H9 (cell line): ENCODE measurements around the gene KCNMA1. TPM values are rescaled to one million over a fixed set of nuclear protein-coding genes. Genes with fewer than 3 reads are reported as not detected.

ENCODE experiments used
- DNase-seq: peaks from one replicate; pipeline ENCODE4 v3.0.0-alpha.2; 2017
- H2AFZ ChIP-seq: one replicate; pipeline ENCODE4 v1.6.1; 2013; ENCODE audit warnings: mild to moderate bottlenecking, low read length, control low read depth, moderate library complexity
- H2AK5ac ChIP-seq: 2 replicates; pipeline ENCODE4 v1.6.1; 2013; ENCODE audit warnings: low read length, control low read depth, mixed read lengths; ENCODE audit not compliant: insufficient read length
- H2BK120ac ChIP-seq: one replicate; pipeline ENCODE4 v1.6.1; 2013; ENCODE audit warnings: low read depth, mild to moderate bottlenecking, low read length, control low read depth, inconsistent platforms; ENCODE audit not compliant: poor library complexity, severe bottlenecking
- H2BK12ac ChIP-seq: 2 replicates; pipeline ENCODE4 v1.6.1; 2013; ENCODE audit warnings: low read length, control low read depth, mixed read lengths, low read depth; ENCODE audit not compliant: insufficient read length
- H2BK15ac ChIP-seq: 2 replicates; pipeline ENCODE4 v1.6.1; 2013; ENCODE audit warnings: low read depth, low read length, control low read depth
- H2BK20ac ChIP-seq: one replicate; pipeline ENCODE4 v1.6.1; 2013; ENCODE audit warnings: low read depth, mild to moderate bottlenecking, low read length, control low read depth, inconsistent platforms; ENCODE audit not compliant: poor library complexity, severe bottlenecking
- H2BK5ac ChIP-seq: 2 replicates; pipeline ENCODE4 v1.6.1; 2013; ENCODE audit warnings: low read length, control low read depth, mixed read lengths; ENCODE audit not compliant: insufficient read length
- H3K14ac ChIP-seq: 2 replicates; pipeline ENCODE4 v1.6.1; 2013; ENCODE audit warnings: low read length, control low read depth; ENCODE audit not compliant: insufficient read depth
- H3K18ac ChIP-seq: 2 replicates; pipeline ENCODE4 v1.6.1; 2013; ENCODE audit warnings: low read depth, mild to moderate bottlenecking, mixed read lengths, low read length, control low read depth; ENCODE audit not compliant: insufficient read length
- H3K23ac ChIP-seq: 2 replicates; pipeline ENCODE4 v1.6.1; 2013; ENCODE audit warnings: low read length, control low read depth, mixed read lengths, low read depth; ENCODE audit not compliant: insufficient read length
- H3K23me2 ChIP-seq: 2 replicates; pipeline ENCODE4 v1.6.1; 2013; ENCODE audit warnings: low read depth, mild to moderate bottlenecking, mixed read lengths, low read length, control low read depth; ENCODE audit not compliant: insufficient read length, poor library complexity, severe bottlenecking
- H3K27ac ChIP-seq: 2 replicates; pipeline ENCODE4 v1.5.1; 2013; ENCODE audit warnings: low read length, control low read depth, mixed read lengths, low read depth; ENCODE audit not compliant: insufficient read length
- H3K27me3 ChIP-seq: 2 replicates; pipeline ENCODE4 v1.6.1; 2013; ENCODE audit warnings: low read length, control low read depth, inconsistent platforms; ENCODE audit not compliant: insufficient read depth
- H3K4ac ChIP-seq: 2 replicates; pipeline ENCODE4 v1.6.1; 2013; ENCODE audit warnings: low read depth, mild to moderate bottlenecking, control low read depth, inconsistent platforms, low read length, moderate library complexity
- H3K4me1 ChIP-seq: 2 replicates; pipeline ENCODE4 v1.6.1; 2013; ENCODE audit warnings: low read length, control low read depth, inconsistent platforms; ENCODE audit not compliant: insufficient read depth
- H3K4me2 ChIP-seq: 2 replicates; pipeline ENCODE4 v1.6.1; 2013; ENCODE audit warnings: low read length, control low read depth, mixed read lengths; ENCODE audit not compliant: insufficient read length, insufficient read depth
- H3K56ac ChIP-seq: 2 replicates; pipeline ENCODE4 v1.6.1; 2013; ENCODE audit warnings: low read depth, mild to moderate bottlenecking, mixed read lengths, low read length, control low read depth; ENCODE audit not compliant: insufficient read length
- H3K79me1 ChIP-seq: 2 replicates; pipeline ENCODE4 v1.6.1; 2013; ENCODE audit warnings: low read depth, mild to moderate bottlenecking, moderate library complexity, low read length, control low read depth, inconsistent platforms; ENCODE audit not compliant: insufficient read depth, poor library complexity, severe bottlenecking
- H3K79me2 ChIP-seq: 2 replicates; pipeline ENCODE4 v1.6.1; 2013; ENCODE audit warnings: low read length, control low read depth, inconsistent platforms; ENCODE audit not compliant: insufficient read depth
- H3K9ac ChIP-seq: 2 replicates; pipeline ENCODE4 v1.6.1; 2013; ENCODE audit warnings: low read length, control low read depth, mixed read lengths; ENCODE audit not compliant: insufficient read length; ENCODE audit errors: extremely low read depth
- H3K9me3 ChIP-seq: one replicate; pipeline ENCODE4 v1.6.1; 2013; ENCODE audit warnings: low read depth, low read length, inconsistent platforms; ENCODE audit not compliant: control insufficient read depth
- H3T11ph ChIP-seq: one replicate; pipeline ENCODE4 v1.6.1; 2013; ENCODE audit warnings: mild to moderate bottlenecking, low read length, control low read depth, inconsistent platforms
- H4K20me1 ChIP-seq: one replicate; pipeline ENCODE4 v1.6.1; 2013; ENCODE audit not compliant: control insufficient read depth, insufficient read length, insufficient read depth
- H4K5ac ChIP-seq: 2 replicates; pipeline ENCODE4 v1.6.1; 2013; ENCODE audit warnings: low read depth, mild to moderate bottlenecking, mixed read lengths, low read length, control low read depth; ENCODE audit not compliant: insufficient read length
- H4K8ac ChIP-seq: replicated peaks from 2 replicates; pipeline ENCODE4 v1.6.1; 2013; ENCODE audit warnings: low read length, control low read depth, mixed read lengths, low read depth; ENCODE audit not compliant: insufficient read length
- H4K91ac ChIP-seq: 2 replicates; pipeline ENCODE4 v1.6.1; 2013; ENCODE audit warnings: low read depth, mild to moderate bottlenecking, moderate library complexity, mixed read lengths, low read length, control low read depth; ENCODE audit not compliant: insufficient read length
- H3K27ac Mint-ChIP-seq, 3 experiments: 2 replicates in 2 of 3; 3 replicates in 1 of 3; pipeline ENCODE4 v1.8.0; 2020 to 2021; ENCODE audit warnings: mixed read lengths in 3 of 3, mild to moderate bottlenecking in 1 of 3, moderate library complexity in 1 of 3
- H3K27me3 Mint-ChIP-seq: 2 replicates; pipeline ENCODE4 v1.8.0; 2021; ENCODE audit warnings: low read depth, mild to moderate bottlenecking, moderate library complexity, mixed read lengths
- H3K36me3 Mint-ChIP-seq, 3 experiments: 2 replicates in 2 of 3; 3 replicates in 1 of 3; pipeline ENCODE4 v1.8.0; 2020 to 2021; ENCODE audit warnings: low read depth in 3 of 3, mixed read lengths in 3 of 3; ENCODE audit not compliant: insufficient read depth in 1 of 3
- H3K4me1 Mint-ChIP-seq, 2 experiments: 2 replicates each; pipeline ENCODE4 v1.8.0; 2020; ENCODE audit warnings: mixed read lengths in 2 of 2
- H3K4me3 Mint-ChIP-seq, 2 experiments: 2 replicates in 1 of 2; 3 replicates in 1 of 2; pipeline ENCODE4 v1.8.0; 2020 to 2021; ENCODE audit warnings: mild to moderate bottlenecking in 2 of 2, mixed read lengths in 2 of 2, moderate library complexity in 1 of 2
- H3K9me3 Mint-ChIP-seq, 2 experiments: 2 replicates in 1 of 2; 3 replicates in 1 of 2; pipeline ENCODE4 v1.8.0; 2020; ENCODE audit warnings: mild to moderate bottlenecking in 2 of 2, mixed read lengths in 2 of 2, moderate library complexity in 1 of 2
- CTCF ChIP-seq: fragments of 200-600 bp; sonication (generic); conservative IDR thresholded peaks from 3 replicates; pipeline ENCODE4 v1.8.0; 2021; ENCODE audit warnings: antibody characterized with exemption, mild to moderate bottlenecking
- WGBS: extraction: QIAGEN DNeasy Blood & Tissue Kit; methylation state at CpG from one replicate; pipeline ENCODE4 v1.1.7; 2013; ENCODE audit warnings: missing lambda C conversion rate, low lambda C conversion rate, mixed read lengths; ENCODE audit not compliant: insufficient read length; ENCODE audit errors: extremely low coverage; 5-methylcytosine and 5-hydroxymethylcytosine counted together
- total RNA-seq: library from RNA; stranded (reverse); gene quantifications from 2 replicates; pipeline ENCODE4 v1.2.1, GENCODE V29; 2021

The KCNMA1 gene
- total RNA-seq, 1 experiment from 2014 or later: 2.0 TPM

- Histone ChIP-seq H2AK5ac (no peak overlapping the region), H4K8ac (no peak overlapping the region), H3K79me2 (no peaks in the 10 kb centered on the region), H3K18ac (no peak overlapping the region), H2BK120ac (no peak overlapping the region), H4K91ac (no peak overlapping the region), H2AFZ (no peak overlapping the region), H2BK20ac (no peak overlapping the region), H3T11ph (no peak overlapping the region), H3K9ac (no peak overlapping the region), H4K5ac (no peak overlapping the region), H3K27ac (no peak overlapping the region), H3K4me1 (no peaks in the 10 kb centered on the region), H2BK15ac (no peak overlapping the region), H2BK5ac (no peak overlapping the region), H2BK12ac (no peak overlapping the region), H3K56ac (no peak overlapping the region), H4K20me1 (no peaks in the 10 kb centered on the region), H3K23ac (no peak overlapping the region), H3K79me1 (no peaks in the 10 kb centered on the region), H3K4ac (no peak overlapping the region), H3K9me3 (no peaks in the 10 kb centered on the region), H3K23me2 (no peaks in the 10 kb centered on the region), H3K27me3 (no peaks in the 10 kb centered on the region; the same call in 1 of the 2 replicates), H3K4me2 (no peak overlapping the region), H3K14ac (no peak overlapping the region)
- Mint-ChIP-seq H3K4me1 (no peaks in the 10 kb centered on the region), H3K27ac (no peak overlapping the region), H3K9me3 (no peaks in the 10 kb centered on the region), H3K27me3 (peaks cover 22% of the 10 kb centered on the region), H3K36me3 (no peaks in the 10 kb centered on the region; a peak in 1 of 7 replicates), H3K4me3 (no peak overlapping the region)
- DNase-seq: no peak
- no CpG with 5 or more reads among the region's 1 CpG for WGBS
- TF ChIP-seq CTCF: no peak
Measured at GRCh38 chr10:77097625-77098024, 540.0 kb downstream of the KCNMA1 start.
